ENCODE measurements around the gene TFIP11.

The TFIP11 gene

GRCh38 chr22:26471522-26471921 lies 40.8 kb downstream of the TFIP11 start:
- TF ChIP-seq CTCF (IDR thresholded peaks at IDR 0.05): no peak

GRCh38 chr22:26470807-26471206 lies 41.5 kb downstream of the TFIP11 start:
- no peak for TF ChIP-seq CTCF (IDR thresholded peaks at IDR 0.05)

- TF ChIP-seq CTCF (IDR thresholded peaks at IDR 0.05): no peak
These were observed 46.1 kb downstream of the TFIP11 start for GRCh38 chr22:26466196-26466595.

- no peak for TF ChIP-seq CTCF (IDR thresholded peaks at IDR 0.05)
These were observed 48.0 kb downstream of the TFIP11 start for GRCh38 chr22:26464312-26464711.

- TF ChIP-seq CTCF (IDR thresholded peaks at IDR 0.05): no peak
These were observed 48.6 kb downstream of the TFIP11 start for GRCh38 chr22:26463688-26464087.

GRCh38 chr22:26463101-26463661 lies 49.1 kb downstream of the TFIP11 start:
- no peak for TF ChIP-seq CTCF (IDR thresholded peaks at IDR 0.05)

- no peak for TF ChIP-seq CTCF (IDR thresholded peaks at IDR 0.05)
These were observed 49.6 kb downstream of the TFIP11 start for GRCh38 chr22:26462641-26463040.

- TF ChIP-seq CTCF (IDR thresholded peaks at IDR 0.05): no peak
These were observed 50.2 kb downstream of the TFIP11 start for GRCh38 chr22:26462051-26462450.

Measured in LNCAP (cell line).